HG03575 (cell line): ENCODE measurements around the gene PIBF1.
"Not testable (repeated sequence)": the region's sequence is repeated elsewhere in the genome, so short reads cannot be mapped to it uniquely, and the experiment has no call there.

Experiments used
- ATAC-seq: cut with Tn5 transposase; IDR thresholded peaks from one replicate; pipeline ENCODE4 v1.9.1; 2021; ENCODE audit not compliant: unreplicated experiment, insufficient number of reproducible peaks, low FRiP score; ENCODE audit errors: extremely low read depth

PIBF1 gene

GRCh38 chr13:72808917-72809500 lies 27.1 kb downstream of the PIBF1 start:
- ATAC-seq = no peak

- no peak for ATAC-seq
Observed at GRCh38 chr13:72820156-72820897, 38.4 kb downstream of the PIBF1 start.

GRCh38 chr13:72820898-72821279 lies 39.0 kb downstream of the PIBF1 start:
- no peak for ATAC-seq

DNA sequence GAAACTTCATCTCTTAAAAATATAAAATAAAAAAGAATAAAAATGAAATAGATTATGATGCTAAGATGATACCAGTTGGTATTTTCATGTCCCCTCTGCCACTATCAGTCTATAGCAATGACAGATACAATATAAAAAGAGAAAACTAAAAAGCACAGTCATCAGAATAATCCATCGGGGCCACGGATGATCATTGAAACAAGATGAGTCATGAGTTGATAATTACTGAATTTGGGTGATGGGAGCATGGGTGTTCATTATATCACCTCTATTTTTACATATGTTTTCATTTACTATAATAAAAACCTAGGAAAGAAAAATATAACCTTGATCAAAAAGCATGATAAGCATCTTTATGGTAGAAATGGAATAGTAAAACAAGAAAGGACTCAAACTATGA lies 41.1 kb downstream of the PIBF1 start:
- ATAC-seq = no peak

DNA sequence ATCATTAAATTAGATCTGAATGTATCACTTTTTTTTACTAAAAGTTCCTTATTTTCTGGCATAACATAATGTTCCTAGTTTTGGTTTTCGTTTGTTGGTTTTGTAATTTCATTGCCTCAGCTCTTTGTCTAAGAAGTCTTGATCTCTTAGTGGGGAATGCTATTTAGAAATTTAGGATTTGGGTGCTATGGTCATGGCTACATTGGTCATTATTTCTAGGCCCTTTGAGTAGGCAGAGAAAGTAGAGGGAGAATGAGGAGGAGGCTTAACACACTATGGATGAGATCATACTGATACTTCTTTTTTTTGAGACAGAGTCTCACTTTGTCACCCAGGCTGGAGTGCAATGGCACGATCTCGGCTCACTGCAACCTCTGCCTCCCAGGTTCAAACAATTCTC lies 41.8 kb downstream of the PIBF1 start:
- ATAC-seq = no peak

- ATAC-seq = no peak
Observed at GRCh38 chr13:72834601-72835000, 52.7 kb downstream of the PIBF1 start.

DNA sequence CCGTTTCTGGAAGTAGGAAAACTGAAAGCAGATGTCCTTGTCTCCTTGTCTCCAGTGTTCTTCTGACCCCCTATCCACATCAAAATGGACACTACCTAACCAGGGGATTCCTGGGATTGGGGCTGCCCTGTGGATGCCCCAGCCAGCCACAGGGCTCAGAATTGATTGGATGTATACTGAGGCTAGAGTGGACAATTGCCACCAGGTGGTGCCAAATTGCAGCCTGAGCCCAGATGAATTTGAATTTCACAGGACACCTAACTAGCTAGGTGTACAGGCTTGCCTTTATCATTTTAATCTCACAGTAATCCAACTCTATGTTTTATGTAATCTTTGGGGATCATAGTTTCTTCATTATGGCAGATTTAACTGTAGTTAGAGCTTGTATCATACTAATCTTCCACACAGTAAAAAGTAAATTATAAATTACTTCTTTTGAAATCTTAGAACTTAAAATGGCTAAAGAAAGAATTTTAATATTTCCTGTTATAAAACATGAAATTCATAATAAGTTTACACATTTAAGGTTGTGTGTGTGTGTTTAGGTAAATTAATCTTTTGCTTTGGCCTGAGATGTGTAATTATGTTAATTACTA lies 58.0 kb downstream of the PIBF1 start:
- peak; percentile 87 for ATAC-seq

DNA sequence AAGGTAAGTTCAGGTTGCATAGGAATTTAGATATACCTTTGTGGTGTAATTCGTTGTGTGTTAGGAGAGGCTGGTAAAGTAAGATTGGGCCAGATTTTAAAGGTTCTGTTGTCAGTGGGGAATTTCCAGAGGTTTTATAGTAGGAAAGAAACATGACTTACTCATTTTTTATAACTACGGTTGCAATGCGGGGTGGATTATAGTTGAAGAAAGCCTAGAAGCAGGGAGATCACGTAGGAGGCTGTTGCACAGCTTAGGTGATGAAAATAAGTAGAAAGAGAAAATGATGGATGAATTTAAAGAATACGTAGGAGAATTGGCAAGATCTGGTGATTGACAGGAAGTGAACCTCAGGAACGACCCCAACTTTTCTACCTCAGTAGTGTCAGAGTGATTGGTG lies 61.1 kb downstream of the PIBF1 start:
- no peak for ATAC-seq

- not testable (repeated sequence) for ATAC-seq
Observed at GRCh38 chr13:72845148-72845547, 63.2 kb downstream of the PIBF1 start.

- ATAC-seq = no peak
Observed at GRCh38 chr13:72849571-72849970, 67.6 kb downstream of the PIBF1 start.

GRCh38 chr13:72850959-72851677 lies 69.2 kb downstream of the PIBF1 start:
- no peak for ATAC-seq

GRCh38 chr13:72851678-72852014 lies 69.7 kb downstream of the PIBF1 start:
- ATAC-seq = no peak

DNA sequence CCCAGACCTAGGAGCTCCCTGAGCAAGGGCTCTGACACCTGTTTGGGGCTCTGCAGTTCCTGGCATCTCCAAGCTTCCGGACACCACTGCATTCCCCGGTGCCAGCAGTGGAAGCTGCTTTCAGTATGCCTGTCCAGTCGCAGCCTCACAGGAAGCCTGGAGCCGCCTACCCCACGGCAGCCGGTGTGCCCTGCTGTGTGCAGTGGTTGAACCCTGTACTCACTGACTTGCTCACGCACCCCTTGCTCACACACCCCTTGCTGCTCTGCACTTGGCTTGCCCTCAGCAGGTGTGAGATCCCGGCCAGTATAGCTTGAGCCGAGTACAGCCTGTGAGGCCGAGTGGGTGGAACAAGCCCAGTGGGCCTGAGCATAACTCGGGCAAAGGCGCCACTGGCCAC lies 70.3 kb downstream of the PIBF1 start:
- no peak for ATAC-seq

DNA sequence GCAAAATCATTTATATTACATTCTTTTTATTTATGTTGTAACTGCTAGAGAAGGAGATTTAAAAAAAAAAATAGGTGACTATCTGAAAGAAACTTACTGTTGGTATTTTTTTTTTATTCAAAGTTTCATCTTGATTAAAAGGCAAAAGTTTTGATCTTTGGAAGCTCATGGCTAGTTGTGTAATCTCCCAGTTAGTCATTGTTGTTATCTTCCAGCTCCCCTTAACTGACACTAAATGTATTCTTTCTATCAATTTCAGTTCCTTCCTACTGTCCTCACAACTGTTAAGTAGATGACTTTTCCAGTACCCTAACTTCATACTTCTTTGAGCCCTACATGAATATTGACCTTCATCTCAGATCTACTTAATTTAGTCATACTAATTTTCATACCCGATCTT lies 71.1 kb downstream of the PIBF1 start:
- ATAC-seq = no peak

DNA sequence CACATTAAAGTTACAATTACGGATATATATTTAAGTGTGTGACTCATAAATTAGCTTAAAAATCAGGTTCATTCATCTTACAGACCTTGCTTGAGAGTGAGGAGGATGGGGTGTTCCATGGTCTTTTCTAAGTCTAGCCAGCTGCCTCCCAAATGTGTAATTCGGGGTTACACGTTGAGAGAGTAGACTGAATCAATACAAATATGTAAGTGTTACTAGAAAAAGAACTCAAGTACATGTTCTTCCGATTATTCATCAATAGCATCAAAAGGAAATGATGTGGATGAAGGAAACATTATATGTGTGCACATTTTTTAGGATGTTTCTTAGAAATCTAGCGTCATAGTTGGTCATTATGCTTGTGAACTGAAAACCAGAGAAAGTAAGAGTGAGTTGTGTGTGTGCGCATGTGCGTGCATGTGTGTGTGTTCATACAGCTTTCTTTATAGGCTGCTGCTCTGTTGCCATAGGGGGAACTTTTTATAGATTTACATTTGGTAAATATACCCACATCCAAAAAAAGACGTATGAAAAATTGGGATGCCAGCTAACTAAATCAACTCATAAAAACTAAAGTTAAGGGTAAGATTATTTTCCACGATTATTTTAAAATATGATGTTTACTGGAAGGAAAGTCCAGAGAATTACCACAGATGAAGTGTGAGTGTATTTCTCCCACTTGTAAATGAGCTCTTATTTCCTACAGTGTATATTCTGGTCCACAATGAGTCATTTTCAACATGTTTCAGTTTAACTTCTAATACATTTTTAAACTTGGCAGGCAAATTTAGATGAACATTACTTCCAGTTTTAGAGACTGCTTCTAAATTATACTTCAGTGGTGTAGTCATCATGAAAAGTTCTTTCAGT lies 82.4 kb downstream of the PIBF1 start:
- peak; percentile 85 for ATAC-seq

- no peak for ATAC-seq
Observed at GRCh38 chr13:72868229-72868628, 86.3 kb downstream of the PIBF1 start.

DNA sequence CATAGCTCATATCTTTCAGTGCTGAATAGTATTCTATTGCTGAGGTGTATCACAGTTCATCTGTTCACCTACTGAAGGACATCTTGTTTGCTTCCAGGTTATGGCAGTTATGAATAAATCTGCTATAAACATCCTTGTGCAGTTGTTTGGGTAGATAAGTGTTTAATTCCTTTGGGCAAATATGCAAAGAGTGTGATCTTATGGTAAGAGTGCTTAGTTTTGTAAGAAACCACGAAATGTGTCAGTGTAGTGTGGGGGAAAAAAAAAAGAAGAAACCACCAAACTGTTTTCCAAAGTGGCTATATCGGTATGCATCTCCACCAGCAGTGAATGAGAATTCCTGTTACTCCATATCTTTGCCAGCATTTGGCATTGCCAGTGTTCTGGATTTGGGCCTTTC lies 93.3 kb downstream of the PIBF1 start:
- ATAC-seq = no peak

DNA sequence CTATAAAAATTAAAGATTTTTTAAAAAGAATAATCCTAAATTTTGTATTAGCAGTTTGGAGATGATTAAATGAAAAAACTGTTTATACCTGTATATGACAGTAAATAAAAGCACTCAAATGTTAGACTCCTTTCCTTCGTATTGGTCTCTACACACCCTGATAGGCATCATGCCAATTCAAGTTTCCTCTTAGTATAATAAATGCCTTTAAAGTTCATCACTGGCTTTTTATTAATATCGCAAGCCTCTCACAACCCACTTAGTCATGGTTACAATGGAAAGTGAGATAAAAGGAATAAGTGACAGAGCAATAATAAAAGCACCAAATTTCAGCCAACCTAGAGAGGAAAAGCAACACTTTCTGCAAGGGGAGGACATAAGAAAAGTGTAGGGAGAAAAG lies 102.2 kb downstream of the PIBF1 start:
- ATAC-seq = no peak
